Activated CD8-positive, alpha-beta memory T cell treated with anti-CD3 and anti-CD28 coated beads, Interleukin-2, amount 10 ng/mL, durations not matched to agents 7 days and 5 days (primary cell): ENCODE results near the gene MCAM. TPM values are rescaled to one million over a fixed set of nuclear protein-coding genes. Genes with fewer than 3 reads are reported as not detected.
A peak's percentile ranks its signal among the peaks of the same experiment; 100 is the strongest.

Source experiments
- ATAC-seq: fragments of 150-1000 bp; cut with Tn5 transposase; one replicate; pipeline ENCODE4 v1.10.0; 2021; ENCODE audit warnings: moderate library complexity
- CTCF ChIA-PET: fragments of 350-600 bp; sonication (Branson Sonifier 250); formaldehyde crosslinking; loops from one replicate; lab custom pipeline; 2021; ENCODE audit warnings: antibody characterized with exemption; lab: Charles Lee
- DNase-seq: peaks from one replicate; pipeline ENCODE4 v3.0.0-alpha.2; 2020
- H3K27ac Mint-ChIP-seq: one replicate; pipeline ENCODE4 v1.8.0; 2021; ENCODE audit warnings: mild to moderate bottlenecking, mixed read lengths
- H3K27me3 Mint-ChIP-seq: one replicate; pipeline ENCODE4 v1.8.0; 2021; ENCODE audit warnings: mixed read lengths
- H3K36me3 Mint-ChIP-seq: one replicate; pipeline ENCODE4 v1.8.0; 2021; ENCODE audit warnings: mild to moderate bottlenecking, mixed read lengths
- H3K4me1 Mint-ChIP-seq: one replicate; pipeline ENCODE4 v1.8.0; 2021; ENCODE audit warnings: mixed read lengths
- H3K4me3 Mint-ChIP-seq: one replicate; pipeline ENCODE4 v1.8.0; 2021; ENCODE audit warnings: mild to moderate bottlenecking, moderate library complexity, mixed read lengths
- H3K9me3 Mint-ChIP-seq: one replicate; pipeline ENCODE4 v1.8.0; 2022; ENCODE audit warnings: low read depth, mixed read lengths
- microRNA-seq: library from miRNA; unstranded; fragments of <30 nt; microRNA quantifications from one replicate; pipeline ENCODE4 v1.2.0, GENCODE V29; 2022
- total RNA-seq, 2 experiments: library from RNA; stranded (reverse); gene quantifications; one replicate each; pipeline ENCODE4 v1.2.3, GENCODE V29; 2021

Gene MCAM
- total RNA-seq, 2 experiments from 2014 or later = 2.5 to 3.9 TPM

GRCh38 chr11:119258983-119259382 lies 57.9 kb downstream of the MCAM start:
- peaks cover 41% of the 10 kb centered on the region for H3K4me1 Mint-ChIP-seq
- no peaks in the 10 kb centered on the region for H3K9me3 Mint-ChIP-seq
- DNase-seq = no peak
- H3K36me3 Mint-ChIP-seq = peaks cover 15% of the 10 kb centered on the region
- H3K27me3 Mint-ChIP-seq = no peaks in the 10 kb centered on the region
- peak overlapping the region; percentile 38 for H3K27ac Mint-ChIP-seq
- no peak for ATAC-seq
- no peak overlapping the region for H3K4me3 Mint-ChIP-seq
- CTCF ChIA-PET = interaction anchor here (1.1 to 7.1 kb wide), 5 partner anchors 20 to 65 kb away, joined by 4 to 59 read pairs (median 5); partner anchors contain the start of gene CBL

Small RNA genes lying within 50 kb of the gene (microRNA-seq; reads per million reads assigned to microRNA genes)
- not detected for gene MIR6756

Other genes with a start within 250 kb of the MCAM start
- gene VPS11, start 249.3 kb downstream of the MCAM start, total RNA-seq = 10 to 100 TPM; 30.1 to 31.2 TPM
- 10 to 100 TPM; 26.6 to 36.7 TPM for gene HMBS, start 232.2 kb downstream of the MCAM start, total RNA-seq
- gene DPAGT1, start 215.3 kb downstream of the MCAM start, total RNA-seq = 10 to 100 TPM; 65.1 to 77.1 TPM
- gene C2CD2L, start 209.8 kb downstream of the MCAM start, total RNA-seq = 10 to 100 TPM; 30.6 to 35.1 TPM
- gene HINFP, start 195.6 kb downstream of the MCAM start, total RNA-seq = 10 to 100 TPM; 40.4 to 43.0 TPM
- not detected for gene ABCG4, start 168.1 kb downstream of the MCAM start, total RNA-seq
- gene NLRX1, start 148.4 kb downstream of the MCAM start, total RNA-seq = 10 to 100 TPM; 21.2 to 22.2 TPM
- gene NHERF4, start 131.7 kb downstream of the MCAM start, total RNA-seq = under 1 TPM; 0.19 to 0.35 TPM
- gene CBL, start 110.8 kb downstream of the MCAM start, total RNA-seq = 10 to 100 TPM; 40.0 to 49.2 TPM
- 10 to 100 TPM; 38.7 to 42.1 TPM for gene RNF26, start 17.4 kb upstream of the MCAM start, total RNA-seq
- gene C1QTNF5, start 23.8 kb upstream of the MCAM start, total RNA-seq = not detected
- gene MFRP, start 29.6 kb upstream of the MCAM start, total RNA-seq = not detected
- gene USP2, start 64.6 kb upstream of the MCAM start, total RNA-seq = under 1 TPM; 0.28 to 0.76 TPM
- gene THY1, start 106.0 kb upstream of the MCAM start, total RNA-seq = under 1 TPM in 1 of 2 experiments, not detected in 1; 0.30 TPM